ENCODE results near the gene PHGDH.

PHGDH gene

DNA sequence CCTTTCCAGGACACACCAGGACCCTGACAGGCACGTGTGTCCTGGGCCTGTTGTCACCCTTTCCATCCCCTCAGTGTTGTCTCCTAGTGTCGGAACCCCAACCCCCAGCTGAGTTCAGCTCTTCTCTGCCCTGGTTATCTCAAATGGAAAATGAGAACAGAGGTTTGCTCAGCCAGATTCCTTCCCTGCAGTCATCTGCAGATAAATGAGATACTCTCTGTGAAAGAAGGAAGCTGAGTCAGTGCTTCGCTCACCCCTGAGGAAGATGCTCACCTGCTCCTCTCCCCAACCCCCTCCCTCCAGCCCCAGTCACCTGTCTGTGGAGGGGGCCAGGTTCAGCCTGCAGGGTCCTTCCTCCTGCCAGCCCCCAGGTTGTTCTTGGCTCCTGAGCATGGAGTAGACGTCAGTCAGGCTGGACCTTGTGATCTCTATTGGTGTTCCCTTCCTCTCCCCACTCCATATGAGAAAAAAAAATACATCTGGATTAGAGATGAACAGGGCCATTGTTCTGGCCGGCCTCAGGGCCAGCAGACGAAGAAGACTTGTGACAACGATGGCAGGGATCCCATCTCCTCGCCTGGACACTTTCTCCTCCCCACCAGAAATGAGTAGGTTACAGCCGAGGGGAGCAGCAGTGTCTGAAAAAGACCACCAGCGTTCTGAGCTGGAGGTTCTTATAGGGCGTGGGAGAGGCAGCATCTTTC lies 20.9 kb downstream of the PHGDH start:
- DNase-seq (ENCODE audit: low spot score), result no peak

DNA sequence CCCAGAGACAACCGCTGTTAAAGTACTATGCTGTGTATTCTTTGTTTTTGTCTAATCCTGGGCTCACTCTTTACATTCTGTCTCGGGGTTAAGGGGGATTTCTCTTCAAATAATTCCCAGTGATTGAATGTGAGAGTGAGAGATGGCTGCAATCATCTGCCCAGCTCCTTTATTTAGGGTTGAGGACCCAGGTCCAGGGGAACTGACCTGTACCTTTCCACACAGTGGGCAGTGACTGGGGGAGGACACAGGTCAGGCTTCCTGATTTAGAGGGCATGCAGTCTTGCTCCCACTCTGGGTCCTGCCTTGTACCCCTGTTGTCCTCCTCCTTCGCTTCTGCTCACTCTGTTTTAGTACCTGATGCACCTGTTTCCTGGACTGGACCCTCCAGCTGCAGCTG lies 22.0 kb downstream of the PHGDH start:
- no peak for DNase-seq (ENCODE audit: low spot score)

GRCh38 chr1:119735217-119735616 lies 23.5 kb downstream of the PHGDH start:
- no peak for DNase-seq (ENCODE audit: low spot score)

GRCh38 chr1:119736649-119737039 lies 24.9 kb downstream of the PHGDH start:
- DNase-seq (ENCODE audit: low spot score), result no peak

DNA sequence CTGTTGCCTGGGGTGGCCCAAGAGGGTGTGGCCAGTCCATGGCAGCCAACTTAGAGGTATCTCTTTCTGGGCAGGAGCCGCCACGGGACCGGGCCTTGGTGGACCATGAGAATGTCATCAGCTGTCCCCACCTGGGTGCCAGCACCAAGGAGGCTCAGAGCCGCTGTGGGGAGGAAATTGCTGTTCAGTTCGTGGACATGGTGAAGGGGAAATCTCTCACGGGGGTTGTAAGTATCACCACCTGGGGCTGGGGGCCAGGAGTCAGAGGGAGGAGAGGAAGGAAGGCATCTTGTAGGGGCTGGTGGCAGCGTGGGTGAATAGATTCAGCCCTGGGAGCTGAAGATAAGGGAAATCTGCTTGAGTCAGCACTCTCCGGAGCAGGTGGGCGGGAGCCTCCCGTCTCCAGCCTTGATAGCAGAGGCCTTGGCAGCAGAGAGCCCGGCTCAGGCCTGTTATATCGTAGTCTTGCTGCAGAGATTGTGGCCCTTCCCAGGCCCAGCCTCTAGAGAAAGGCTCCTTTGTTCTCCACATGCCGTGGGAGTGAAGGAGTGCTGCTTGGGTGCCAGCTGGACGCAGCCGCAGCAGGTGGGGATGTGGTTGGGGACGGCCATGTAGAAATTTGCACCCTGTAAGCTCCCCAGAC lies 25.4 kb downstream of the PHGDH start:
- no peak for DNase-seq (ENCODE audit: low spot score)

DNA sequence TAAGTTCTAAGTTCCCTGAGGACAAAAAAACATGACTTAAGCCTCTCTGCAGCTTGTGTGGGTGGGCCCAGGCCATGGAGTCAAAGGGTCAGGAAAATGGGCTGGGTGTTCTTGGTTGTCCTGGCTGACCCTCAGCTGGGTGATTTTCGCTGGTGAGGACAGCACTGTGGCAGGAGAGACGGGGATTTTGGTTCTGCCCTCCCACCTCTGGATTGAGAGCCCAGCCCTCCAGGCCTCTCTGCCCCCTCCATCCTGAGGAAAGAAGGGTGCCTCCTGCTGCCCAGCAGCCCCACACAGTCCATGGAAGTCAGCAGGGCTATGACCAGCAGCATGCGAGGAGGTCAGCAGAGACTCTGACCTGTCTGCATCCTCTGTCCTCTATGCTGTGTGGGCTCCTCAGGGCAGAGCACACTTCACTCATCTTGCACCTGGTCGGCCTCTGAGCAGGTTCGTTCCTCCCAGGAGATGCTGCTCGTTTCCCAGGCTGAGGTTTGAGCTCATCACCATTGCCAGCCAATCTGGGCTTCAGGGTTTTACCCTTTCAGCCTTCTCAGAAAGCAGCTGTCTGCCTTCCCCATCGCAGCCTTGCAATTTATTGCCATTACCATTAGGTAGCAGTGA lies 26.5 kb downstream of the PHGDH start:
- no peak for DNase-seq (ENCODE audit: low spot score)

GRCh38 chr1:119739150-119739549 lies 27.4 kb downstream of the PHGDH start:
- no peak for DNase-seq (ENCODE audit: low spot score)

DNA sequence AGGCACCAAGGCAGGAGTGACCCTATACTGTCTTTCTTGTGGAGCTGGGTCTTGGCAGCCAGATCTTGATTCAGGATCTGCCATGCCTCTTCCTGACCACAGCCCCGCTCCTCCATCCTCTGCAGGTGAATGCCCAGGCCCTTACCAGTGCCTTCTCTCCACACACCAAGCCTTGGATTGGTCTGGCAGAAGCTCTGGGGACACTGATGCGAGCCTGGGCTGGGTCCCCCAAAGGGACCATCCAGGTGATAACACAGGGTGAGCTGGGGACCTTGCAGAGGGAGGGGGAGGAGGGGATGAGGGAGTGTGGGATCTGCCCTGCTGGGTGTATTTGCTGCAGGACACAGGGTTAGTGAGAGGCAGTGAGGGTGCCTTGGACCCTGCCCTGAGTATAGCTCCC lies 28.5 kb downstream of the PHGDH start:
- no peak for DNase-seq (ENCODE audit: low spot score)

DNA sequence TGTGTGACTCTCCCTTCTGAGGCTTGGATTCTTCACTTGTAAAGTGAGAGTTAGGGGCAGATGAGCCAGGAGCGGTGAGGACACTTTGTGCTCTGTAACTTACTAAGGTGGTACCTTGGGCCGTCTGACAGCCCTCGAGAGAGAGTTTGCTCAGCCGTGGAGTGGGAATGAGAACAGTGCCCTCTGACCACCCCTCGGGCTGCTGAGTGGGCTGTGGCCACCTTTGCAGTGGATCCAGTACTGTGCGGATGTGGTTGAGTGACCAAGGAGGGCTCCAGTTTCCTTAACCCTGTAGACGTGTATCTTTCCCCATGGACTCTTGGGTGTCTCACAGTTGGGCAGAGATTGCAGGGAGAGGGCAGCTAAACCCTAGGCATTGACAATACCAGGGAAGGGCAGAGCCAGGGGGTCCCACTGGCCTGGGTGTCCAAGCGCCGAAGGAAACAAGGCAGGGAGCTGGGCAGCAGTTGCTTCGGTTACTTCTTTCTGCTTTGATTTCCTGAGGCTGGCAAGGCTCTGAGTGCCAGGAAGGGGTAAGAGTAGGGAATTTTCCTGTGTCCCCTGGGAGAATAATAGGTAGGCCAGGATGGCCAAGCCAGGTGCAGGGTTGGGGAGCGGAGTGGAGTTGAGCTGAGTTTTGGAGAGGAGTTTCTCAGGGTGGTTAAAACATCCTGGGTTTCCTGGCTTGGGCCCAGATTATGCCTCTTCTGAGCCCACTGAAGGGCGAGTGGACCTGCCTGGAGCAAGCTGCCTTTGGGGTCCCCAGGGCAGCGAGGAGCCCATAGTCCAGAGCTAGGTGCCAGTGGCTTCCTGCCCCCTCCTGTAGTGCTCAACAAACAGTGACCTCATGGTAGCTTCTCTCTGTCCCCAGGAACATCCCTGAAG lies 29.4 kb downstream of the PHGDH start:
- DNase-seq (ENCODE audit: low spot score), result no peak

- no peak for DNase-seq (ENCODE audit: low spot score)
These were observed 30.5 kb downstream of the PHGDH start for GRCh38 chr1:119742202-119742601.

- DNase-seq (ENCODE audit: low spot score), result no peak
These were observed 30.9 kb downstream of the PHGDH start for GRCh38 chr1:119742677-119743076.

GRCh38 chr1:119743308-119743707 lies 31.6 kb downstream of the PHGDH start:
- DNase-seq (ENCODE audit: low spot score), result no peak

GRCh38 chr1:119743776-119744597 lies 32.3 kb downstream of the PHGDH start:
- DNase-seq (ENCODE audit: low spot score), result no peak

- DNase-seq (ENCODE audit: low spot score), result no peak
These were observed 32.8 kb downstream of the PHGDH start for GRCh38 chr1:119744598-119744942.

DNA sequence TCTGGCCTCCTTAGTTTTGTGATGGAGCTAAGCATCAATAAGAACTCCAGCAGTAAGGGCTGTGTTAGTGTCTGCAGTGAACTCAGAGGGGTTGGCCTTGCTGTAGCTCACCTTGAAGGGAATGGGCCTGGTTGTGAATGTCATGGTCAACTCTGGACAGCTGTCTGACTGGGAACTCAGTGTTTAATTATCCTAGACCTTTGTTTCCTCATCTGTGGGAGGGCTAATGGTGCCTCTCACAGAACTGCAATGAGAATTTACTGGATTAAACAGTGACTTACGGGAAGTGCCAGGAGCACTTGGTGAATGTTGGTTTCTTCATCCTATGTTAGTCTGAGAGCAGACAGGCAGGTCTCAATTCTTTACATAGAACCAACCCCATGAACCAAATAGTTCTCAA lies 33.3 kb downstream of the PHGDH start:
- no peak for DNase-seq (ENCODE audit: low spot score)

GRCh38 chr1:119747451-119747850 lies 35.7 kb downstream of the PHGDH start:
- DNase-seq (ENCODE audit: low spot score), result no peak

- no peak for DNase-seq (ENCODE audit: low spot score)
These were observed 36.3 kb downstream of the PHGDH start for GRCh38 chr1:119748040-119748439.

DNA sequence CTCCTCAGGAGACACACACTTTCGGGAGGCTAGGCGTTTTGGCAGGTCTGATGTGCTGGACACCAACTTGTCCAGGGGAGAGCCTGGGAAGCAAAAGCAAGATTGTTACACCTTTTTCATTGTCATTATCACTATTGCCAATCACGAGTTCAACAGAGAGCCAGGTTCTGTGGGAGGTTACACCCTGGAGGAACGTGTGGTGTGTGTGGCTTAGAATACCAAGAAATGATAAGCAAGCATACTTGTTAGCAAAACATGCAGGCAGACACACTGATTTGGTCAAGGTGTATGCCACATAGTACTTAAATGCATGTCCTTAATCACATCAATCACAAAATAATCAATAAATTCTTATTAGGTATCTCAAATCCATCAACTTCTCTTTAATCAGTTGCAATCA lies 40.9 kb downstream of the PHGDH start:
- DNase-seq (ENCODE audit: low spot score), result no peak

DNA sequence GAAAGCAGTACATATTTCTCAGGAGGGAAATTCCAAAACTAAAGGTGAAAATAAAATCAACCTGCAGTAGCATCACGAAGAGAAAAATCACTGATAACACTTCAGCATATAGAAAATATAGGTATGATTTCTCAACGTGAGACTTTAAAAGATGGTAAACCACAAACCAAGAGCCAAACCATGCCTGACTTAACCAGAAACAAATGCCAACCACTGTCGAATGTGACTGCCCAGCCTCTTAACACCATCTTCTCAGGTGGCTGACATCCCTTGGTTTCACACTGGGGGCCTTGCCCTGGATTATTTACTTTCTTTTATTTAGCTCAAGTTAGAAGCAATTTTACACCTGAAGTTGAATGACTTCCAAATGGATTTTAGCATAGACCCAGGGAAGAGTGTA lies 46.9 kb downstream of the PHGDH start:
- no peak for DNase-seq (ENCODE audit: low spot score)

DNA sequence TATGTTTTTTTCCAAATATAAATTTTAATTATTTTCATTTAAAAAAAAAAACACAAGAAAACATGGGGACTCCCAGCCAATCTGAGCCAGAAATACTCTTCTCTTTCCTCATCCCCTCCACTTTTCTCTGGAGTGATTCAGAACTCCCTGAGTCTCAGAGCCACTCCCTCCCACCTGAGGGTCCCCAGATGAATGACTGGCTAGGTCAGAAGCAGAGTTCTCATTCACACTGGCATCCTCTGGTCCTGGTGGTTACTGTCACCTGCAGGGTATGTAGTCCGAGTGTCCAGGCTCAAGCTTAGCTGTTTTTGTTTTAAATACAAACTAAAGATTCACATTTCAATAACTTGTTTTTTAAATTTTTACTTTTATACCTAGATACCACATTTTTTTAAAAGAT lies 50.7 kb downstream of the PHGDH start:
- no peak for DNase-seq (ENCODE audit: low spot score)

DNA sequence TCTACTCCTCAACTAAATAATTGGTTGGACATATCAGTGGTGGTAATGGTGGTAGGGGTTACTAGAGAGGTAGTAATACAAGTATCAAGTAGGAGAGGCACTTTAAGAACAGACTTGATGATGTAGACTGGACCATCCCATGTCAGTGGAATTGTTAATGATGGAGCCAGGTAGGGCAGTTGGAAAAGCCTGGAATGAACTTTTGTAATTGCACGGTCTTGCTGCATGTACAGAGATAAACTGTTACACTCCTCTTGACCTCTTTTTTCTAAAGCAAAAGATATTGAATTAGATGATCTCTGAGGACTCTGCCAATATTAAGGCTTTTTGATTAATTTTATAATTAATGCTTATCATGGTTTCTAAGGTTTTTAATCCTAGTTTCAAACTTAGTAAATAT lies 51.2 kb downstream of the PHGDH start:
- DNase-seq (ENCODE audit: low spot score), result no peak

GRCh38 chr1:119764220-119764619 lies 52.5 kb downstream of the PHGDH start:
- DNase-seq (ENCODE audit: low spot score), result no peak

All from left forelimb (tissue), 1 donor.